PFSK-1 (cell line): ENCODE data around the gene ZNF410.

ENCODE experiments used
- FOXP2 ChIP-seq: optimal IDR thresholded peaks from 2 replicates; pipeline ENCODE3; 2011; ENCODE audit warnings: borderline replicate concordance, control low read depth, inconsistent platforms; ENCODE audit not compliant: insufficient read depth; ENCODE audit errors: extremely low read length, extremely low read depth
- POLR2AphosphoS5 ChIP-seq: IDR thresholded peaks from 2 replicates; pipeline ENCODE4 v1.6.1; 2012; ENCODE audit warnings: low read depth, mild to moderate bottlenecking, control low read depth, low read length, moderate library complexity
- REST ChIP-seq, 2 experiments: IDR thresholded peaks; 2 replicates each; pipeline versions ENCODE4 v1.6.1 to v1.8.0; 2011 to 2012; ENCODE audit warnings: low read depth in 2 of 2, low read length in 2 of 2, control low read depth in 1 of 2, inconsistent platforms in 1 of 2, mild to moderate bottlenecking in 1 of 2, moderate library complexity in 1 of 2; ENCODE audit not compliant: insufficient read depth in 1 of 2
- SIN3A ChIP-seq: IDR thresholded peaks from 2 replicates; pipeline ENCODE4 v1.6.1; 2012; ENCODE audit warnings: mild to moderate bottlenecking, low read length, moderate library complexity, borderline replicate concordance; ENCODE audit not compliant: insufficient read depth
- TAF1 ChIP-seq: IDR thresholded peaks from 2 replicates; pipeline ENCODE4 v1.6.1; 2012; ENCODE audit warnings: low read length, control low read depth, borderline replicate concordance; ENCODE audit not compliant: insufficient read depth

Gene ZNF410

DNA sequence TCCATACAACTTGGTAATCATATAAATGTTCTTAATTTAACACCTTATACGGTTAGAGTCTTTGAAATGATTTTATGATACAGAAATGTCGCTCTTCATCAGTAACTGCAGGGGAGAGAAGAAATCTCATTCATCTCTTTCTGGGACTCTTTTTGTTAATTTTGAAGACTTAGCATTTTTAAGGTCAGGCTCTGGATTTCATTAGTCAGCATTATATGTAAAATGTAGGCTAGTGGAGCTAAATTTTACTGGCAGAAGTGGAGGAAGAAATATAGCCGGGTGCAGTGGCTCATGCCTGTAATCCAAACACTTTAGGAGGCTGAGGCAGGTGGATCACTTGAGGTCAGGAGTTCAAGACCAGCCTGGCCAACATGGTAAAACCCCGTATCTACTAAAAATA lies 39.7 kb upstream of the ZNF410 start:
- TF ChIP-seq TAF1 (no peak), REST (IDR thresholded peaks at IDR 0.05; ENCODE audit: insufficient read depth in 1 of 2, low read depth in 2 of 2, low read length in 2 of 2) (no peak), SIN3A (no peak)

DNA sequence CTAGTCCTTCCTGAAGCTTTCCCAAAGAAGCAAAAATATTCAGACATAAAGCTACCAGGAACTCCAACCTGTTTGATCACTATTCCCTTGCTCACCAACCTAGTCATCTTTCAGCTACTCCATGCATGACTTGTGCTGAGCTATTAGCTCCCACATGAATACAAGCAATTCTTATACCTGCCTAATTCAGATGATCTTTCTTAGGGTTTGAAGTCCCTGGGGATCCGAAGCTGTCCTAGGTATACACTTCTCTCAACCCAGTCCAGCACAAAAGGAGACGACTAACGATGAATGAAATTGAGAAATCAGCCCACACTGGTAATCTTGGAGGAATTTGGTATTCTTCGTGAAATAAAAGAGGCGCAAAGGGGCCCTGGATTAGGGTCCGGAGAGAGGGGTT lies 35.7 kb upstream of the ZNF410 start:
- no peak for TF ChIP-seq TAF1
- no peak for TF ChIP-seq REST (IDR thresholded peaks at IDR 0.05; ENCODE audit: insufficient read depth in 1 of 2, low read depth in 2 of 2, low read length in 2 of 2)
- no peak for TF ChIP-seq SIN3A
- no peak for TF ChIP-seq POLR2AphosphoS5
- TF ChIP-seq FOXP2, result no peak

- TF ChIP-seq POLR2AphosphoS5, result peak; percentile 85
- no peak for TF ChIP-seq SIN3A
- peak; percentile 70; the same call in 1 of the 2 replicates for TF ChIP-seq TAF1
- peak; percentile 51 for TF ChIP-seq FOXP2
- TF ChIP-seq REST (IDR thresholded peaks at IDR 0.05; ENCODE audit: insufficient read depth in 1 of 2, low read depth in 2 of 2, low read length in 2 of 2), result no peak
These were observed 34.9 kb upstream of the ZNF410 start, which contains the start of gene PTGR2 for GRCh38 chr14:73851567-73852382. PTGR2 (plus strand) TSS chr14:73851831; CDS start chr14:73858863, 7,032 bp downstream.

DNA sequence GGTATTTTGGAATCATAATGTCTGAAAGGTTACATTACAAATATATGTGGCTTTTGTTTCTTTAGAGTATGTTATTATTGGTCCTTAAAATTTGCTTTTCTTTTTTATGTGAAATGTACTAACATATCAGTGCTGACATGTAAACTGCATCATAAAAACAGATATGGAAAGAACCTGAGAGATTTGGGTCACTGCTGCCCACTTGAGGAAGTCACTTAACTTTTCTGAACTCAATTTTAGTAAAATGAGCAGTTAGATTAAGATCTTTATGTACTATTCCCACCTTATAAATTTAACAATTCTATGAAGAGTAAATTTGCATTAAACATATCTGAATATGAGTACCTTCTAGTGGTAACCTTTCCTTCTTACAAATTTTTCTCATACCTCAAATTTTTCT lies 27.5 kb upstream of the ZNF410 start:
- TF ChIP-seq TAF1 (no peak), POLR2AphosphoS5 (no peak), FOXP2 (no peak), SIN3A (no peak), REST (IDR thresholded peaks at IDR 0.05; ENCODE audit: insufficient read depth in 1 of 2, low read depth in 2 of 2, low read length in 2 of 2) (no peak)
